GM19455 (cell line): ENCODE results near the gene FHAD1.
"Not testable (repeated sequence)": the region's sequence is repeated elsewhere in the genome, so short reads cannot be mapped to it uniquely, and the experiment has no call there.

ENCODE experiments used
- ATAC-seq: cut with Tn5 transposase; IDR thresholded peaks from one replicate; pipeline ENCODE4 v1.9.1; 2021; ENCODE audit not compliant: unreplicated experiment

The FHAD1 gene

GRCh38 chr1:15275921-15276683 lies 29.1 kb downstream of the FHAD1 start:
- ATAC-seq = no peak

DNA sequence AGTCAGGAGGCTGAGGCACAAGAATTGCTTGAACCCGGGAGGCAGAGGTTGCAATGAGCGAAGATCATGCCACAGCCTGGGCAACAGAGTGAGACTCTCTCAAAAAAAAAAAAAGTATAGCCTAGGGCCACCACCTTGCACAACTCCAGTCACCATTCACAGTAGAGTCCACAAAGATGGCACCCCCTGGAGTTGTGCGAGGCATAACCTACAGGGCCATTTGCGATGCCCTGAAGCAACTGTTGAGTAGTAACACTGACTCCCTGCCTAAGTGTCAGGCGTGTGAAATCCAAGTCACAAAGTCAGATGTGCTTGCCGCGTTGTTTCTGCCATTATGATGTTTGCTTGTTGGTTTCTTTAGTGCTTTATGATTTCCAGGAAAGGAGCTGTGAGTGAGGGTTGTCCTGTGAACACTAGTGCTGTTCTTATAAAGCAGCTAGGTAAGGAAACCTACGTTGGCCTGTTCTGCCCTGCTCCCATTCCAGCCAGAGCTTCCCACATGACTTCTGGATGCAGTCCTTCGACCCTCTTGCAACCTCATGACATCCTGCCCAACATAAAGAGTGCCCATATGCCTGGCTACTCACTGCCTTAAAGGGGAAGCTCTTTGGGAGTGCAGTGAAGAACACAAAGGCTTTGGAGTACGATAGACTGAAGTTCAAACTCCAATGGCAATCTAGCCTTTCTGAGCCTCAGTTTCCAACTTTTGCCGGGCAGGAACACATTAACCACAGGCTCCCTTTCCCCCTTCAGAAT lies 29.8 kb downstream of the FHAD1 start:
- no peak for ATAC-seq

GRCh38 chr1:15277447-15277838 lies 30.4 kb downstream of the FHAD1 start:
- no peak for ATAC-seq

- ATAC-seq = no peak
Observed at GRCh38 chr1:15277933-15278332, 30.9 kb downstream of the FHAD1 start.

GRCh38 chr1:15279576-15280230 lies 32.7 kb downstream of the FHAD1 start:
- ATAC-seq = no peak

- ATAC-seq = no peak
Observed at GRCh38 chr1:15280416-15280815, 33.4 kb downstream of the FHAD1 start.

DNA sequence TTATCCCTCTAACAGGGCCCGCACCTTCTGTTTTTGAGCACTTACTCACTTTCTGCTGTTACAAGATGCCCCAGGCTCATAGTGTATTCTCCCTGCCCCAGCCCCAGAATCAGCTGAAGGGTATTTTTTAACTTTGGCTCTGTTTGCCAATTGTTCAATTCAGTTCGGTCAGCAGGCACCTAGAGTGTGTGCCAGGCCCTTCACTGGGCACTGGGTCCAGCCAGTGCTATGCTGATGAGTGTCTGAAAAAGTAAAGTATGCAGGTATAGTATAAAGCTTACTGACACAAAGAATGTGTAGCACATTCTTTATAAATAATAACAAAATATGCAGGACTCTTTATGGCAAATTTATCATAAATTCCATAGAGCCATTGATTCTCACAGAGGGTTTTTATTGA lies 35.0 kb downstream of the FHAD1 start:
- no peak for ATAC-seq

DNA sequence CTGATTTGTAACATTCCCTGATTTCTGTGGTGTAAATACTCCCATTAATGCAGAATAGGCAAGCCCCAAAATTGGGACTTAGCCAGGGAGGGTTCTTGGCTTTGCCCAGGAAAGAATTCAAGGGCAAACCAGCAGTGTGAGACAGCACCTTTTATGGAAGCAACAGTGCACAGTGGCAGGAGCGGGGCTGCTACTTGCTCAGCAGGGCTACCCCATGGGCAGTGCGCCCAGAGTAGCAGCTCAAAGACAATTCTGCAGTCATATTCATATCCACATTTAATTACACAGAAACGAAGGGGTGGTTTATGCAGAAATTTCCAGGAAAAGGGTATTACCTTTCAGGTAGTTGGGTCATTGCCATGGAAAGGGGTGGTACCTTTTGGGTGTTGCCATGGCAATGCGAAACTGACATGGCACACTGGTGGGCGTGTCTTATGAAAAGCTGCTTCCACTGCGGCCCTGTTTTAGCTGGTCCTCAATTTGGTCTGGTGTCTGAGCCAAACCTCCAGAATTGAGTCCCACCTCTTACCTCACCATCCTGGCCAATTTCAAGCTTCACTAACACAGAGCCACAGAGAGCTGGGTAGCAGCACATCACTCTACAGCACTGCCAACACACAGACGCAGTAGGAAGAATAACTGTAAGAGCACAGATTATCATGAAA lies 35.9 kb downstream of the FHAD1 start:
- no peak for ATAC-seq

GRCh38 chr1:15283526-15283925 lies 36.5 kb downstream of the FHAD1 start:
- ATAC-seq = no peak

DNA sequence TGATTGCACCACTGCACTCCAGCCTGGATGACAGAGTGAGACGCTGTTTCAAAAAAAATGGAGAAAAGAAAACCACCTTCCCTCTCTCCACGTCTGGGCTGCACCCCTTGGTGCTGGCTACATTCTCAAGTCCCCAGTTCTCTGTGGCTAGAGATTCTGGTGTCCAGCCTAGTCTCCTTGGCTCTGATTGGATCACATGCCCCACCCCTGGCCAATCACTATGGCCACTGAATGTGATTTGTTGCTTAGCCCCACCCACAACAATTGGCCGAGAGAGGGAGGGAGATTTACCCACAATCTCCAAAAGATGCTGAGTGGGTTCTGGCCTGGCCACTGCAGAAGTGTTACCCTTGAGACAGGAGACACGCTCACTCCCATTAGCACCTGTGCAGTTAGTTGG lies 39.4 kb downstream of the FHAD1 start:
- no peak for ATAC-seq

DNA sequence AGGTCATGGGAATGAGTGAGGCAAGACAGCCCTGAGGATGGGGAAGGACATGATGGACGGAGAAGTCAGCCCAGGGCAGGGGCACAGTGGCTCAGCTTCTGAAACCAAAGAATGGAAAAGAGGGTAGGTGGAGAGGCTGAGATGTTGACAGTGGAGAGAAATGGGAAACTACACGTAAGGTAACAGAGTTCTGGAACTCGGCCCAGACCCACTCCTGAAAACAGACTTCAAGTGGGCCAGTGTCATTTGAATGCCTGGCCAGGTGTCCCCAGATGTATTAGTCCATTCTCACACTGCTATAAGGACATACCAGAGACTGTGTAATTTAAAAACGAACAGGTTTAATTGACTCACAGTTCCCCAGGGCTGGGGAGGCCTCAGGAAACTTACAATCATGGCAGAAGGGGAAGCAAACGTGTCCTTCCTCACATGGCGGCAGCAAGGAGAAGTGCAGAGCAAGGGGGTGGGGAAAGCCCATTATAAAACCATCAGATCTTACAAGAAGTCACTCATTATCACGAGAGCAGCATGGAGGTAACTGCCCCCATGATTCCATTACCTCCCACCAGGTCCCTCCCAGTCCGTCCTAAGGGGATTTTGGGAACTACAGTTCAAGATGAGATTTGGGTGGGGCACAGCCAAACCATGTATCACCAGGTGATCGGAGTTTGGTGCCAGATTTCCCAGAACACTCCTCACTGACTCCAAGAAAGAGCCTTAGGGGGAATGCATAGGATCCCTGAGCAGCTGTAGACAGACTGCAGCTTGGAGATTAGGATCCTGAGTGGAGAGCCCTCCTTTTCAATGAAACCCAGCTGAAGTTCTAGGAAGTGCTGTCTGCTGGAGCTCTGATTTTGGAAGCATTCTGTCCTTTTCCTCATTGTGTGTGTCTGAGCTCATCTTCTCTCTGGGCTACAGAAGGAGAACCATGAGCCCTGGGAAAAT lies 40.3 kb downstream of the FHAD1 start:
- no peak for ATAC-seq

DNA sequence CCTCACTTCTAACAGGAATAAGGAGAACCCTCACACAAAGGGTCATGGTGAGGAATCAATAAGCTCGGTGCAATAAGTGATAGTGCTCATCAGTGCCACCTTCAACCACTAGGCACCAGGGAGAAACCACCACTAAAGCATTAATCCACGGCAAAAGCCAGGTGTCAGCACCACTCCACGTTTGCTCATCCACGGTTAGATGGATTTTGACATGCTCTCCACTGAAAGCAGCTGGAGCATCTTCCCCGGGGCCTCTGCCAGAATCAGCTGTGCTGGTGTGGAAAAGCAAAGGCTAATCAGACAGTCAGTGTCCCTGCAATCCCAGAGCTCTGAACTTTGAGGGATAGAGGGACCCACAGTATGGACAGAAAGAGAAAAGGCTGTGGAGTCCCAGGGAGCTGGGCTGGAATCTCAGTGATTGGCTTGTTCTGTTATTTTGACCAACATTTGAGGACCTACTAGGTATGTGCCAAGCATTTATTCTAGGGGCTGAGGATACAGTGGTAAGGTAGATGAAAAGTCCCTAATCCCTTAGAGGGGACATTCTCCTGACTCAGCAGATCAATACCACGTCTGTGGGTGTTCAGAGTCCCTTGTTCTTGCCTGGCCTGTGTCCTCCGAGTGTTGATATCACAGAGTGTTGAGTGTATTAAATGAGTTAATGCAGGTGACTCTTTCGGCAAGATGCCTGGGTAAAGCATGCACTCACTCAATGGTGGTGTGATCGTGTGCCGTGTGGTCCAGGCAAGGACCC lies 41.3 kb downstream of the FHAD1 start:
- ATAC-seq = no peak

DNA sequence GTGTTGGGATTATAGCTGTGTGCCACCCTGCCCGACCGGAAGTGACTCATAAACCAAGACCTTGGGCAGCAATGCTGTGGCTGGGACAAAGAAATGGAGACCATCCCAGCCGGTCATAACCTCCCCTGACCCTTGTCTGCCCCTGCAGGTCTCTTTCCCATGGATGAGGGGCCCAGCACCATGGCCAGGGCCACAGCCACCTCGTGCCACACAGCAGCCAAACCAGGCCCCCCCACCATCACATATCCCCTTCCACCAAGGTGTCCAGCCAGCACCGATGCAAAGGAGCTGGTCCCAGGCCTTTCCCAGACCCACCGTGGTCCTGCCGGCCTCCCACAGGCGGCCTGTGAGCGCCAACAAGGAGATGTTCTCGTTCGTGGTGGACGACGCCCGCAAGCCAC lies 42.2 kb downstream of the FHAD1 start:
- ATAC-seq = no peak

DNA sequence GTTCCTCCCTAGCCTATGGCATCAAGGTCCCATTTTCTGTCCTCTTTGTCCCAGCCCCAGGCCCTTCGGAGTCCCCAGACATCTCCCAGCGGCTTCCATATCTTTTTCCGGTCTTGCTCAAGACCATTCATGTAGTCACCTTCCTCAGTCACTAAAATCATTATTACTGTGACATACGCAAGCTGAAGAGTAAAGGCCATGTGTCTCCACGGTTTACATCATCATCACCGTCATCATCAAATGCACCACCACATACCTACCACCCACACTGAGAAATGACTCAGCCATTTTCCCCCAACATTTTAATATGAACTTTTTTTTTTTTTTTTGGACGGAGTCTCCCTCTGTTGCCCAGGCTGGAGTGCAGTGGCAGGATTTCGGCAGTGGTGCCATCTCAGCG lies 43.4 kb downstream of the FHAD1 start:
- no peak for ATAC-seq

DNA sequence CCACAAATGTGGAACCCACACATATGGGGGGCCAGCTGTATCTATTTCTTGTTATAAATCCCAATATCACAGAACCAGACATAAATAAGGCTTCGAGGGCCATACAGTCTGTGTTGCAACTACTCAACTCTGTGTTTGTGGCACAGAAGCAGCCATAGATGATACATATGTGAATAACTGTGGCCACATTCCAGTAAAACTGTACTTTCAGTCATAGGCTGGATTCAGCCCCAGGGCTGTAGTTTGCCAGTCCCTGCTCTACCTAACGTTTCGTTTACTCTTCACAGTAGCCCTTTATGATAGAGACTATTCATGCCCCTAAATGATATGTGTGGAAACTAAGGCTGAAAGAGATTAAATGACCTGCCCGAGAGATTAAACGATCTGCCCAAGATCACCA lies 48.7 kb downstream of the FHAD1 start:
- no peak for ATAC-seq

GRCh38 chr1:15296585-15297321 lies 49.7 kb downstream of the FHAD1 start:
- no peak for ATAC-seq

DNA sequence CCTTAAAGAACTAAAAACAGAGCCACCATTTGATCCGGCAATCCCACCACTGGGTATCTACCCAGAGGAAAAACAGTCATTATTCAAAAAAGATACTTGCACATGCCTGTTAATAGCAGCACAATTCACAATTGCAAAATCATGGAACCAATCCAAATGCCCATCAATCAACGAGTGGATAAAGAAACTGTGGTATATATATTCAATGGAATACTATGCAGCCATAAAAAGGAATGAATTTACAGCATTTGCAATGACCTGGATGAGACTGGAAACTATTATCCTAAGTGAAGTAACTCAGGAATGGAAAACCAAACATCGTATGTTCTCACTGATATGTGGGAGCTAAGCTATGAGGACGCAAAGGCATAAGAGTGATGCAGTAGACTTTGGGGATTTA lies 51.0 kb downstream of the FHAD1 start:
- ATAC-seq = not testable (repeated sequence)

DNA sequence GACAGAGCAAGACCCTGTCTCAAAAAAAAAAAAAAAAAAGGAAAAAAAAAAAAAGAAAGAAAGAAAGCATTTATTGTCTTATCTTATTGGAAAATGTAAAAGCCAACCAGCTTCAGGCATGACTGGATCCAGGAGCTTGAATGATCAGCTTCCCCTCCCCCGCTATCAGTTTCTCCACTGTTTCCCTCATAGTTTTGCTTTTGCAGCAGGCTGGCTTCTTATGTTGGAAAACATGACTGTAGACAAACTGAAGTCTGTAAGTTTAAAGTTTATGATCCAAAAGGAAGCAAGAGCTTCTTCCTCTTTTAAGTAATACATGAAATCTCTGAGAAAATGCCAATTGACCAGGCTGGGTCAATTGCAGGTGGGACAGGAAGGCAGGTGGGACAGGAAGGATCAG lies 52.2 kb downstream of the FHAD1 start:
- ATAC-seq = no peak

GRCh38 chr1:15299806-15300205 lies 52.8 kb downstream of the FHAD1 start:
- ATAC-seq = no peak
